ENCODE data around the gene FAM174B.

The FAM174B gene

DNA sequence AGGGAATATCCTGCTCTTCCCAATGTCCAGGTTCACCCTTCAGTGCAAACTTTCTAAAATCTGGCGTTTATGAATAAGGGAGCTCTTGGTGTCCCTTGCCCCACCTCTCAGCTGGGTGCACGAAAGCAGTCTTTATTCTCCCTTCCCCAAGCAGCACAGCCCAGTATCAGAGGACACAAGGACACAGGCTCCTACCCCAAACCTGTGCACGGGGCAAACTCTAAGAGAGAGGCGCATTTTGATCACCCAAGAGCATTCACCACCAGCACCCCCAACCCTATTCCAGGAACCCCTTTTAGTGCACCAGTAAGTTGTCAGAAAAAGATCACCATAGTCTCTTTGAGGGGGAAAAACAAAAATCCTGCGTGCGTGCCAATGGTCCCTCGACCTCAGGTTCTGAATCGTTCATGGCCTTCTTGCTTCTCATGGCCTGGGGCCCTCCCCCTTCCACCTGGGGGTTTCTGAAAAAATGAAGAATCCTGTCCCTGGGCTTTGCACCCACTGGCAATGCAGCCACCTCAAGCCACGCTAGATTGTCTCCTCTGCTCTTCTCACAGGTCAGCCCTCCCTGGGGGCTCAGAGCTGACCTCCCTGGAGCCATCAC lies 78.9 kb downstream of the FAM174B start:
- TF ChIP-seq CTCF (IDR thresholded peaks at IDR 0.05; ENCODE audit: control insufficient read depth, extremely low read depth, insufficient read depth) = no peak
- no peak overlapping the region for H3K4me3 ChIP-seq (ENCODE audit: low read depth, low read length)
- DNase-seq (ENCODE audit: low read depth) = no peak

- DNase-seq (ENCODE audit: low read depth) = no peak
- no peak for TF ChIP-seq CTCF (IDR thresholded peaks at IDR 0.05; ENCODE audit: control insufficient read depth, extremely low read depth, insufficient read depth)
- H3K4me3 ChIP-seq (ENCODE audit: low read depth, low read length) = no peak overlapping the region
These were observed 81.0 kb downstream of the FAM174B start for GRCh38 chr15:92574566-92574965.

DNA sequence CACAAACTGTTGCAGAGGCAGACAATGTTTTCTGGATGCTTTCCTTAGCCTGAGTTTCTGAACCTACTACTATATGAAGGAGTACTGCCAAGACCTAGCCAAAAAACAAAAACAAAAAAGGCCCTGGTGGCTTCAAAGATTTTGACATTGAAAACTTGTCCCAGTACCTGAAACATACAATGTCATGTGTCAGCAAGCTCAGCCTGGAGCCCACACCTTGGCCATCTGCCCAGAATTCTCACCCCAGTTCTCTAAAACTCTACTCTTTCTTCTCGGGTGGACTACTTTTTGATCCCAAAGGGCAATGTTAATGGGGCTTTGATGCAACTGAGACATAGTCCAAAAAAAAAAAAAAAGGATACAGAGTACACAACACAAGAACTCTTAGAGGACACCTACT lies 81.4 kb downstream of the FAM174B start:
- no peak for TF ChIP-seq CTCF (IDR thresholded peaks at IDR 0.05; ENCODE audit: control insufficient read depth, extremely low read depth, insufficient read depth)
- H3K4me3 ChIP-seq (ENCODE audit: low read depth, low read length) = no peak overlapping the region
- no peak for DNase-seq (ENCODE audit: low read depth)

DNA sequence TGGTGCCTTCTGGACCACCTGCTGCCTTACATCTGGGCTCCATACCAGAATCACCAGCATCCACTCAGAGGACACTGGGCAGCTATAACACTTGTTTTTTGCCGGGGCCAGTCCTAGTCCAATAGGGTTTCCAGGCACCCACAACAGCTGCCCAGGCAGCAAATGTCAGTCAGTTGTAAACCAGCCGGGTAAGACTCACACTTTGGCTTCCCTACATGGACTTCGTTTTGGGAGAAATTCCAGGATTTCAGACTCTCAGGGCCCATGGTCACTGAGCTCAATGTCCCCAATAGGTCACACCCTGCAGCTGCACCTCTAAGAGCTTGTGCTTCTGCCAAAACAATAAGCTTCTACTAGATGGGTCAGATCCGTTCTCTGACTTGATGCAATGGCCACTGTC lies 83.8 kb downstream of the FAM174B start:
- no peak for TF ChIP-seq CTCF (IDR thresholded peaks at IDR 0.05; ENCODE audit: control insufficient read depth, extremely low read depth, insufficient read depth)
- no peak overlapping the region for H3K4me3 ChIP-seq (ENCODE audit: low read depth, low read length)
- no peak for DNase-seq (ENCODE audit: low read depth)

- TF ChIP-seq CTCF (IDR thresholded peaks at IDR 0.05; ENCODE audit: control insufficient read depth, extremely low read depth, insufficient read depth) = no peak
- H3K4me3 ChIP-seq (ENCODE audit: low read depth, low read length) = no peak overlapping the region
- no peak for DNase-seq (ENCODE audit: low read depth)
These were observed 85.2 kb downstream of the FAM174B start for GRCh38 chr15:92570391-92570790.

GRCh38 chr15:92569778-92570177 lies 85.8 kb downstream of the FAM174B start:
- no peak for TF ChIP-seq CTCF (IDR thresholded peaks at IDR 0.05; ENCODE audit: control insufficient read depth, extremely low read depth, insufficient read depth)
- no peak overlapping the region for H3K4me3 ChIP-seq (ENCODE audit: low read depth, low read length)
- no peak for DNase-seq (ENCODE audit: low read depth)
